Bronchial epithelial cell (primary cell): ENCODE measurements around the gene OR52L1. TPM values are rescaled to one million over a fixed set of nuclear protein-coding genes. Genes with fewer than 3 reads are reported as not detected.

Experiments
- DNase-seq: peaks from one replicate; pipeline ENCODE4 v3.0.0-alpha.2; 2010; ENCODE audit warnings: low read depth
- FAIRE-seq: peaks from 2 replicates; lab custom pipeline; 2011; peaks lifted over from hg19 to GRCh38; lab: Jason Lieb, UNC
- H3K27me3 ChIP-seq: 2 replicates; pipeline ENCODE4 v1.5.1; 2011; ENCODE audit warnings: low read length; ENCODE audit not compliant: control insufficient read depth, insufficient read depth
- H3K36me3 ChIP-seq: 2 replicates; pipeline ENCODE4 v1.5.1; 2011; ENCODE audit warnings: low read length; ENCODE audit not compliant: control insufficient read depth, insufficient read depth
- H3K4me3 ChIP-seq: 2 replicates; pipeline ENCODE4 v1.5.1; 2011; ENCODE audit warnings: mild to moderate bottlenecking, low read depth, low read length, control low read depth
- CTCF ChIP-seq: IDR thresholded peaks from 2 replicates; pipeline ENCODE4 v1.5.1; 2011; ENCODE audit warnings: mild to moderate bottlenecking, moderate library complexity, low read length, control low read depth, inconsistent platforms; ENCODE audit not compliant: insufficient read depth, severe bottlenecking
- total RNA-seq: library from RNA; depleted of rRNA; stranded (reverse); fragments of >200 nt; gene quantifications from 2 replicates; pipeline ENCODE4 v1.2.1, GENCODE V29; 2014

The OR52L1 gene
- total RNA-seq, 1 donor from 2014 or later: not detected

DNA sequence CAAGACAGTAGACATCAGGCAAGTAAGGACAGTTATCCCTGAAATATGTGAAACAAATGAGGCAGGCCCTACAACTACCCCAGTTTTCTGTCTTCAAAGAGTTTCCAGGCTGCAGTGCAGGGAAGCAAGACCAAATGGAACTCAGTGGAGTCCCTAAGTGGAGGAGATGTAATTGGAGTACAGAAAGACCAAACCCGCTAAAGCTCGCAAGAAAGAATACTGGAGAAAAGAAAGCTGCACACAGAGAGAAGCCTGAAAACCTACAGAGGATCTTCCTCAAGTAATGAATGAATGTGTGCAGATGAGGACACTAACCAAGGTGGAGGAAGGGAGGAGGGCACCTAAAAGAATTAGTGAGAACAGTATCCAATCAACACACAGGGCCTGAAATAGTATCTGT lies 46.0 kb downstream of the OR52L1 start:
- no peaks in the 10 kb centered on the region for H3K27me3 ChIP-seq
- FAIRE-seq (no peak), DNase-seq (no peak)
- H3K36me3 ChIP-seq: no peaks in the 10 kb centered on the region
- H3K4me3 ChIP-seq: no peak overlapping the region
- TF ChIP-seq CTCF: no peak

- H3K4me3 ChIP-seq: no peak overlapping the region
- TF ChIP-seq CTCF: no peak
- no peaks in the 10 kb centered on the region for H3K36me3 ChIP-seq
- no peaks in the 10 kb centered on the region for H3K27me3 ChIP-seq
- no peak for FAIRE-seq
- DNase-seq: no peak
Observed at GRCh38 chr11:5938603-5938965, 48.2 kb downstream of the OR52L1 start.

GRCh38 chr11:5937868-5938602 lies 48.8 kb downstream of the OR52L1 start:
- FAIRE-seq (no peak), DNase-seq (no peak)
- Histone ChIP-seq H3K27me3 (no peaks in the 10 kb centered on the region), H3K4me3 (no peak overlapping the region), H3K36me3 (no peaks in the 10 kb centered on the region)
- no peak for TF ChIP-seq CTCF

Other genes starting within 250 kb of the OR52L1 start
- gene OR52N4, start 232.7 kb downstream of the OR52L1 start, total RNA-seq: not detected in 2 replicates
- gene OR52N5, start 203.6 kb downstream of the OR52L1 start, total RNA-seq: not detected in 2 replicates
- gene OR52N1, start 195.7 kb downstream of the OR52L1 start, total RNA-seq: 0.13 TPM in 1 of 2 replicates, not detected in the other
- gene OR52N2, start 178.1 kb downstream of the OR52L1 start, total RNA-seq: not detected in 2 replicates
- not detected in 2 replicates for gene OR52E6, start 145.1 kb downstream of the OR52L1 start, total RNA-seq
- not detected in 2 replicates for gene OR52E8, start 129.3 kb downstream of the OR52L1 start, total RNA-seq
- not detected in 2 replicates for gene OR52E4, start 106.4 kb downstream of the OR52L1 start, total RNA-seq
- not detected in 2 replicates for gene OR52E5, start 93.8 kb downstream of the OR52L1 start, total RNA-seq
- gene OR56A3, start 44.7 kb downstream of the OR52L1 start, total RNA-seq: not detected in 2 replicates
- not detected in 2 replicates for gene OR56A5, start 18.5 kb downstream of the OR52L1 start, total RNA-seq
- not detected in 2 replicates for gene OR56A4, start 20.0 kb upstream of the OR52L1 start, total RNA-seq
- gene OR56A1, start 43.8 kb upstream of the OR52L1 start, total RNA-seq: not detected in 2 replicates
- gene OR56B4, start 120.7 kb upstream of the OR52L1 start, total RNA-seq: not detected in 2 replicates
- gene OR52B2, start 183.3 kb upstream of the OR52L1 start, total RNA-seq: not detected in 2 replicates
- gene OR52W1, start 212.2 kb upstream of the OR52L1 start, total RNA-seq: not detected in 2 replicates
- not detected in 2 replicates for gene C11orf42, start 218.6 kb upstream of the OR52L1 start, total RNA-seq
- 7.4 and 10.4 TPM in 2 replicates for gene FHIP1B, start 247.7 kb upstream of the OR52L1 start, total RNA-seq